Right renal cortex interstitium (tissue), 3 donors: Measurements from ENCODE around the gene CREB3. TPM values are rescaled to one million over a fixed set of nuclear protein-coding genes. Genes with fewer than 3 reads are reported as not detected.
A peak's percentile ranks its signal among the peaks of the same experiment; 100 is the strongest.

ENCODE experiments used
- DNase-seq, 3 donors: peaks; one replicate each; pipeline ENCODE4 v3.0.0-alpha.2; 2013; ENCODE audit warnings: low read depth in 3 of 3, low spot score in 2 of 3
- polyA plus RNA-seq, 3 donors: library from polyadenylated mRNA; unstranded; fragments of 120-200 nt; gene quantifications; one replicate each; pipeline ENCODE4 v1.2.1, GENCODE V29; 2013; ENCODE audit not compliant: insufficient read length in 3 of 3

CREB3 gene
- 10 to 100 TPM; 40.4 to 42.4 (median 40.8) TPM for polyA plus RNA-seq

DNA sequence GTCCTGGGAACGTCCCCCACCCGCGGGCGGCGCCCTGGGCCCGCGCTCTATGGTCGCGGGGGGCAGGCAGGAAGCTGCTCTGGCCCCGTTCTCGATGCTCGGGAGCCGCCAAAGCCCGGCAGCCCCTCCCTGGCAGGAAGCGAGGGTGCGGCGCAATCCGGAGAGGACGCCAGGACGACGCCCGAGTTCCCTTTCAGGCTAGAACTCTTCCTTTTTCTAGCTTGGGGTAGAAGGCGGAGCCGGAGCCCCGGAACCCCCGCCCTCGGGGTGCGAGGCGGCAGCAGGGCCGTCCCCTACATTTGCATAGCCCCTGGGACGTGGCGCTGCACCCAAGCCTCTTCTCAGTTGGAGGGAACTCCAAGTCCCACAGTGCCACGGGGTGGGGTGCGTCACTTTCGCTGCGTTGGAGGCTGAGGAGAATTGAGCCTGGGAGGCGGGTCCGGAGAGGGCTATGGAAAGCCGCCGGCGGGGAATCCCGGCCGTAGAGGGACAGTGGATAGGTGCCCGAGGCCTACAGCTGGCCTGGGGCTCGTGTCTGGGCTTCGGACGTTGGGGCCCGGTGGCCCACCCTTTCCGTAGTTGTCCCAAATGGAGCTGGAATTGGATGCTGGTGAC is at the start of gene CREB3, which contains the start of gene TLN1:
Gene CREB3 (plus strand): TSS at position 482 of the 615 bp plus-strand sequence. CDS start 107 bp downstream, at position 589.
Gene TLN1 (minus strand): TSS at position 11 of the 615 bp plus-strand sequence. CDS start 6,501 bp downstream, outside the sequence.
- DNase-seq, result peak; percentile 93

DNA sequence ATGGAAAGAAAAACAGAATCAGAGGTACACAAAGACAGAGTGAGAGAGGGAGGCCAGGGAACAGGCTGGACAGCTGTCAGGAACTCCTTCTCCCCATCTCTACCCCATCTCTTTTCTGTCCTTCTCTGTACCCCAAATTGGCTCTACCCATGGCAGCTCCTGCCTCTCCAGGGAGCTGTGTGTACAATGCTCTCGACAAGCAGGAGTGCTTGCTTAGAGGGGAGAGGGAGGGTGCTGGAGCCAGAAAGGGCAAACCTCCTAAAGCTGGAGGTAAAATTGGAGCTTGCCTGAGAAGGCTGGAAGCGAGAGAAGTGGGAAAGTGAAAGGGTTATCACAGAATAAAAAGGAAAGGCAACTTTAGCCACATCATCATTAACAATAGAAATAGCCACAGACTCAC is 49.1 kb upstream of the CREB3 start:
- DNase-seq, result no peak

DNA sequence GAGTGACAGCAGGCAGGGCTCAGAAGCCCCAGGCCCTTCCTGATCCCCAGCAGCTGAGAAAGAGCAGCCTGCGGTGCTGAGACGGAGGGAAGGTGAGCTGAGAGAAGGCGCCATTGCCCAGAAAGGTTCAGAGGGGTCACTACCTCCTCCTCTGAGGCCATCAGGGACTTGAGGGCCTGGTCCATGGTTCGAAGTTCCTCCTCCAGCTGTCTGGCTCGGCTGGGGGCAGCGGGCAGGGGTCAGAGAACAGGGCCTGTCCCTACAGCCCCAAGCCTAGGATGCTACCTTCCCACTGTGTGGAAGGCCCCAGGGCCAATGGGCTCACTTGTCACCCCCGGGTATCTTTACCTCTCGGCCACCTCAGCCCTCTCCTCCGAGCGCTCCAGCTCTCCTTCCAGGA is 47.5 kb upstream of the CREB3 start:
- no peak for DNase-seq

GRCh38 chr9:35685506-35685905 is 47.0 kb upstream of the CREB3 start:
- DNase-seq, result no peak

- DNase-seq, result no peak
Observed at GRCh38 chr9:35686222-35687203, 46.0 kb upstream of the CREB3 start.

GRCh38 chr9:35687306-35687705 is 45.2 kb upstream of the CREB3 start:
- DNase-seq, result no peak

GRCh38 chr9:35687972-35688557 is 44.4 kb upstream of the CREB3 start:
- no peak for DNase-seq

GRCh38 chr9:35688558-35689541 is 43.6 kb upstream of the CREB3 start:
- no peak for DNase-seq

GRCh38 chr9:35689542-35690293 is 42.7 kb upstream of the CREB3 start, which contains the start of gene TPM2:
Gene TPM2 (minus strand): TSS chr9:35689925. CDS start chr9:35689817, 108 bp downstream.
- no peak for DNase-seq

DNA sequence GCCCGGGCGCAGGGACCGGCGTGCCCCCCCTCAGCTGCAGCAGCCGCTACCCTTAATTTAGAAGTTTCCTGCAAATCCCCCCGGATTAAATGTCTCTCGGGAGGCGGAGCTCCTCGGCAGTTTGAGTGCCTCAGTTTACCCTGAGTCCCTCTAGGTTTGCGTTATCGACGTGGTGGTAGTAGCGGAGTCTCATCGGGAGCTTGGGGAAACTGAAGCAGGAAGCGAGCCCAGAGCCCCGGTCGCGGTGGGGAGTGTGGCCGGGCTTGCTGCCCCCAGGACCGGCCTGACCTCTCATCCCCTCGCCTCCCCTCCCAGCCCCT is 42.2 kb upstream of the CREB3 start:
- DNase-seq, result no peak

GRCh38 chr9:35690614-35691333 is 41.7 kb upstream of the CREB3 start:
- DNase-seq, result no peak

DNA sequence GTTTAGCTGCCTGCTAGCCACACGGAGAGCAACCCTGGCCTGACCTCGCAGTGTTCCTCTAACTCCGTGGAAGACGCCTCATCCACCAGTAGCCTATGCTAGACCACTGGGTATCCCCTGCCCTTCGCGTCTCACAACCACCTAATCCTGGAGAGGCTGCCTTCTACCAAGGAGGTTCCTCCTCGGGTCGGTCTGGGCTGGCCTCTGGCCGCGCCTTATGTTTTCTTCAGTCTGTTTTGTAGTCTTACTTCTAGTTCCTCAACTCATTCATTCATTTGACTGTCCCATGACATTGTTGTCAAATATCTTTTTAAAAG is 41.2 kb upstream of the CREB3 start:
- no peak for DNase-seq

DNA sequence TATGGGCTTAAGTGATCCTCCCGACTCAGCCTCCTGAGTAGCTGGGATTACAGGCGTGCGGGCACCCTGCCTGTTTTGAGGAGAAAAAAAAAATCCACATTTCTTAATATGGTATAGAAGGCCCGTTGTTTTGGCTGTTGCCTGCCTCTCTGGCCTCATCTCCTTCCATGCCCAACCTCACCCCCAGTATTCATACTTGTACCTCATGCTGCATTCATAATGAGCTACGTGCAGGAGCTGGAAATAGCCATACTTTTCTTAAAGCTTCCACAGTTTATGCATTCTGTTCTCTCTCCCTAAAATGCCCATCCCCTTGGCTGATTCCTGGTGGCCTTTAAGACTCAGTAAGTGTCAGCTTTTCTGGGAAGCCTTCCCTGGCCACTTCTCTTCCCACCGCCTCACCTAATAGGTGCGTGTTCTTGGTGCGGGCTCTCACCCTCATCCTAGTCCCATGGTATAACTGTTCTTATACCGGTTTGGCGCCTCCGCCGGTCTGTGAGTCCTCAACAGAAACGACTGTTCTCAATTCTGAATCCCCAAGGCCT is 40.6 kb upstream of the CREB3 start:
- no peak for DNase-seq

DNA sequence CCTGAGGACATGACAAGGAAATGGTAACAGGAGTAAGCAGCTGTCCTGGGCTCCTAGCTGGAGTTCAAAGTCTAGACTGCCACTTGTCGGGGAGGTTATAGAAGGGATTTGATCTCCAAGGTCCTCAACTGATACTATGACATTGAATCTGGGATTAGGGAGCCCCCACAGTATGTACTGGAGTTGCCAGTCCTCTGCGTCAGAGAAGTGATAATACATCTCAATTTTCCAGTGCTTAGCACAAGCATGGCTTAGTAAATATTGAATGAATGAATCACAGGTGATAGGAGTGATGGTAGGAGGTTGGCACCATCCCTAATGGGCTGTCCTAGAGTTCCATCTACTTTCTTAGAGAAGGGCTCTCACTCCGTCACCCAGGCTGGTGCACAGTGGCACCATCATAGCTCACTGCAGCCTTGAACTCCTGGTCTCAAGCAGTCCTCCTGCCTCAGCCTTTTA is 36.5 kb upstream of the CREB3 start:
- DNase-seq, result no peak

- no peak for DNase-seq
Observed at GRCh38 chr9:35696520-35697215, 35.8 kb upstream of the CREB3 start.

DNA sequence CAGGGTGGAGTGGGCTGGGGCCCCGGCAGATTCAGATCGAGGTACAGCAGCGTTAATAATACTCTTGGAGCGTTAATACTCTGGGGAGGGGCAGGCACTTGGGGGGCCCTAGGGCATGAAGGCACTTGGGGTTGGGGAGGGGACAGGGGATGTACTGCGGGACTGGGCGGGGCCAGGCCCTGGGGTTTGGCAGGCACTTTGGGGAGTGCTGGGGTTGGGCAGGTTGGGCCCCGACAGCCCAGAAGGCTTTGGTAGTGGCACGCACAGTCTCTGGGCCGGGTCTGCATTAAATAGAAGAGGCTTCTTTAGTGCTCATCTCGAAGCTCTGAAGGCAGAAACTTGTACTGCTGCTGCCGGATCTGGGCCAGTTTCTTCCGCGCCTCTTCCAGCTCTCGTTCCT is 35.0 kb upstream of the CREB3 start:
- no peak for DNase-seq

- no peak for DNase-seq
Observed at GRCh38 chr9:35698231-35698630, 34.2 kb upstream of the CREB3 start.

DNA sequence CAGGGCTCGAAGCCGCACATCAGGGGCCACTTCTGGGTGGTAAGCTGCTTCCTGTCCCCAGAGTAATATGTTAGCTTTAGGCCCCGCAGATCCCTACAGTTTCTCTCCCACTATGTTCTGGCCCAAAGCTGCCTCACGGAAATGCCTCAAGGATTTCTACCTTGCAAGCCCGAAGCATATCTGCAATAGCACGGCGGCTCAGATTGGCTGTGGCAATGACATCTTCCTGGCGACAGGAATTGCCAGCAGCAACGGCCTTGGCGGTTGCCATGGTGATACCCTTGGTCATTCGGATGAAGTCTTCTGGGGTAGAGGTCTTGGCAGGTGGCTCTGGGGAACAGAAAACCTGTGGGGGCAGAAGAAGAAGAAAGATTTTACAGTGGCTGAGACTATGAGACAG is 32.4 kb upstream of the CREB3 start:
- no peak for DNase-seq
